Epithelial cell of esophagus (primary cell): ENCODE results near the gene LYST.

ENCODE experiments used
- DNase-seq: peaks from one replicate; pipeline ENCODE4 v3.0.0; 2010; ENCODE audit warnings: low read depth
- H3K4me3 ChIP-seq: 2 replicates; pipeline ENCODE4 v1.5.1; 2011; ENCODE audit warnings: mild to moderate bottlenecking, low read length, control low read depth
- CTCF ChIP-seq: IDR thresholded peaks from 2 replicates; pipeline ENCODE4 v1.5.1; 2011; ENCODE audit warnings: low read depth, mild to moderate bottlenecking, low read length, control low read depth, inconsistent platforms; ENCODE audit not compliant: insufficient read depth; ENCODE audit errors: missing control alignments

The LYST gene

GRCh38 chr1:235784950-235785349, 81.8 kb downstream of the LYST start:
- no peak for TF ChIP-seq CTCF
- DNase-seq = no peak
- H3K4me3 ChIP-seq = no peak overlapping the region

- peak; percentile 30 for TF ChIP-seq CTCF
- no peak overlapping the region for H3K4me3 ChIP-seq
- peak; percentile 44 for DNase-seq
Observed at GRCh38 chr1:235783148-235783776, 83.4 kb downstream of the LYST start.

GRCh38 chr1:235782601-235783000, 84.1 kb downstream of the LYST start:
- no peak for DNase-seq
- no peak overlapping the region for H3K4me3 ChIP-seq

GRCh38 chr1:235781807-235782206, 84.9 kb downstream of the LYST start:
- DNase-seq = no peak
- no peak for TF ChIP-seq CTCF
- H3K4me3 ChIP-seq = no peak overlapping the region

More at GRCh38 chr1:235782601-235783000, 84.1 kb downstream of the LYST start:
- TF ChIP-seq CTCF = no peak

- DNase-seq = no peak
- H3K4me3 ChIP-seq = no peak overlapping the region
- no peak for TF ChIP-seq CTCF
Observed at GRCh38 chr1:235779770-235780169, 86.9 kb downstream of the LYST start.

GRCh38 chr1:235776396-235776795, 90.3 kb downstream of the LYST start:
- no peak for DNase-seq
- H3K4me3 ChIP-seq = no peak overlapping the region
- no peak for TF ChIP-seq CTCF

GRCh38 chr1:235775246-235775860, 91.4 kb downstream of the LYST start:
- DNase-seq = no peak
- no peak overlapping the region for H3K4me3 ChIP-seq
- no peak for TF ChIP-seq CTCF
